Adipose tissue (tissue), 3 donors: Measurements from ENCODE around the gene SCAPER. TPM values are rescaled to one million over a fixed set of nuclear protein-coding genes. Genes with fewer than 3 reads are reported as not detected.
"Not testable (repeated sequence)": the region's sequence is repeated elsewhere in the genome, so short reads cannot be mapped to it uniquely, and the experiment has no call there.

Source experiments
- H3K27ac ChIP-seq: one replicate; pipeline ENCODE4 v1.5.1; 2013; ENCODE audit warnings: low read depth, low read length
- WGBS, 3 donors: extraction: QIAGEN DNeasy Blood & Tissue Kit; methylation state at CpG; one replicate each; pipeline ENCODE4 v1.1.7; 2013; 5-methylcytosine and 5-hydroxymethylcytosine counted together
- polyA plus RNA-seq, 3 donors: library from polyadenylated mRNA; stranded (reverse); fragments of 200-250 nt; gene quantifications; one replicate each; pipeline ENCODE4 v1.2.3, GENCODE V29; 2013
- donor health status: healthy with polysubstance abuse.
- donor health status: Bipolar disorder and iron deficiency.
- donor health status: healthy.

SCAPER gene
- polyA plus RNA-seq, 3 donors, result 5.4 to 9.6 (median 8.5) TPM

DNA sequence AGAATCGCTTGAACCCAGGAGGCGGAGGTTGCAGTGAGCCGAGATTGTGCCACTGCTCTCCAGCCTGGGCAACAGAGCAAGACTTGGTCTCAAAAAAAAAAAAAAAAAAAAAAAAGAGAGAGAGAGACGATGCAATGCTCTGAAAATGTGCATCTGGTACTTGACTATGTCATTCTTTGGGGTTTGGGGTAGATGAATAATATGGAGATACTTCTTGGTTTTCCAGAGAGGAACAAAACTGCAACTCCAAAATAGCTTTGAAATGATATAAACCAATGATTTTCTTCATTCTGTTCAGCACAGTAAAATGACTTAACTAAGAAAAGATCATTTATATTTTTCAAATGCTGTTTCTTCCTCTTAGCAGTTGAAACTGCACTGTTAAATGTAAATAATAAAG is 409.7 kb downstream of the SCAPER start:
- H3K27ac ChIP-seq, result no peak overlapping the region
- WGBS, 3 donors, result 79 to 94% (median 87%) methylated on average over 2 to 4 of the region's 4 CpGs

DNA sequence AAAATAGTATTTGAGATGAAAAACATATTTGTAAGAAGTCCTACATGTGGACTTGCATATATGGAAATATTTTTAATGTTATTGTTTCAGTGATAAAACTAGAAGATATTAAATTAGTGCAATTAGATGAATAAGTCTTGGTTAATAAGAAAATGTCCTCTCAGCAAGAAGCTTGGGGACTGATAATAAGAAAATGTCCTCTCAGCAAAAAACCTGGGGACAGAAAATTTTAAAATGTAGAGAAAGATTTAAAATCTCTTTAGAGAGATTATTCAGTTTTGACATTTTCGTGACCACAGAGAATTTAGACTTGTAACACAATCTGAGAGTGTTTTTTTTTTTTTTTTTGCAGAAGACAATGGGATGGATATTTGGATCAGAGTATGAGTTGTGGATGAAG is 412.6 kb downstream of the SCAPER start:
- no peak overlapping the region for H3K27ac ChIP-seq
- 93 to 97% (median 96%) methylated on average over 1 of the region's 1 CpG for WGBS, 3 donors

- WGBS, 3 donors, result 95 to 96% (median 95%) methylated on average over 2 of the region's 2 CpGs
- no peak overlapping the region for H3K27ac ChIP-seq
Observed at GRCh38 chr15:76483752-76484151, 421.4 kb downstream of the SCAPER start.

GRCh38 chr15:76483018-76483417 is 422.1 kb downstream of the SCAPER start:
- WGBS, 3 donors, result 34 to 98% (median 93%) methylated on average over 1 of the region's 1 CpG
- no peak overlapping the region for H3K27ac ChIP-seq

GRCh38 chr15:76480267-76480666 is 424.9 kb downstream of the SCAPER start:
- 96 to 100% (median 99%) methylated on average over 3 of the region's 3 CpGs for WGBS, 3 donors
- no peak overlapping the region for H3K27ac ChIP-seq

GRCh38 chr15:76470691-76471090 is 434.4 kb downstream of the SCAPER start:
- H3K27ac ChIP-seq, result no peak overlapping the region

- no peak overlapping the region for H3K27ac ChIP-seq
- 94 to 98% (median 94%) methylated on average over 2 of the region's 2 CpGs for WGBS, 3 donors
Observed at GRCh38 chr15:76468722-76469121, 436.4 kb downstream of the SCAPER start.

GRCh38 chr15:76467136-76467535 is 438.0 kb downstream of the SCAPER start:
- no peak overlapping the region for H3K27ac ChIP-seq
- WGBS, 3 donors, result 79 to 93% (median 83%) methylated on average over 1 of the region's 1 CpG

DNA sequence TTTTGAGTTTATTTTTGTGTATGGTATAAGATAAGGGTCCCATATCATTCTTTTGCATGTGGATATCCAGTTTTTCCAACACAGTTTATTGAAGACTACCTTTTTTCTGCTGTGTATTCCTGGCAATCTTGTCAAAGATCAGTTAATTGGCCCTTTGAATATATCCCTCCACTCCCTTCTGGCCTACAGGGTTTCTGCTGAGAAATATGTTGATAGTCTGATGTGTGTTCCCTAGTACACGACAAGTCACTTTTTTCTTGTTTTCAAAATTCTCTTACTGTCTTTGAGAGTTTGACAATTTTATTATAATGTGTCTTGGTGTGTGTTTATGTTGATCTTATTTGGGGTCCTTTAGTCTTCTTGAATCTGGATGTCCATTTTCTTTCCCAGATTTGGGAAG is 439.4 kb downstream of the SCAPER start:
- WGBS, 3 donors, result 97 to 100% (median 100%) methylated on average over 1 of the region's 1 CpG

DNA sequence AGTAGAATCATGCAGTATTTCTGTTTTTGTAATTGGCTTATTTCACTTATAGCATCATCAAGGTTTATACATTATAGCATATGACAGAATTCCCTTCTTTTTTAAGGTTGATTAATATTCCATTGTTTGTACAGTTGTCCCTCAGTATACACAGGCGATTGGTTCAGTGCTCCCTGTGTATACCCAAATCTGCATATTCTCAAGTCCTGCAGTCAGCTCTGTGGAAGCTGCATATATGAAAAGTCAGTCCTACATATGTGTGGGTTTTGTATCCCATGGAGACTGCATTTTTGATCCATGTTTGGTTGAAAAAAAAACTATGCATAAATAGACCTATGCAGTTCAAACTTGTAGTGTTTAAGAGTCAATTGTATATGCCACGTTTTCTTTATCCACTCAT is 440.9 kb downstream of the SCAPER start:
- WGBS, 3 donors, result 90 to 94% (median 94%) methylated on average over 2 of the region's 2 CpGs

More for the DNA sequence above, 439.4 kb downstream of the SCAPER start:
- no peak overlapping the region for H3K27ac ChIP-seq

DNA sequence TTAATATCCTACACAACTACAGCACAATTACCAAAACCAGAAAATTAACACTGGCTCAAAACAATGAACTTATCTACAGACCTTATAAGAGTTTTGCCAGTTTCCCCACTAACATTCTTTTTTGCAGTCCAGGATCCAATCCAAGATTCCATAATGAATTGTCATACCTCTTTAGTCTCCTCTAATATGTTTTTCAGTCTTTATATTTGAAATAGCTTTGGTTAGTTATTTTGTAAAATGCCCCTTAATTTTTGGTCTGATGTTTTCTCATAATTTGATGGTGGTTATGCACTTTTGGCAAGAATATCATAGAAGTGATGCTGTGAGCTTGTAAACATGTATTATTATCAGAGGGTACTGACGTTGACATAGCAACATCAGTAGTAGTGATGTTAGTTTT is 444.3 kb downstream of the SCAPER start:
- WGBS, 3 donors, result 88 to 96% (median 96%) methylated on average over 1 of the region's 1 CpG

More for the DNA sequence above, 440.9 kb downstream of the SCAPER start:
- H3K27ac ChIP-seq, result no peak overlapping the region

DNA sequence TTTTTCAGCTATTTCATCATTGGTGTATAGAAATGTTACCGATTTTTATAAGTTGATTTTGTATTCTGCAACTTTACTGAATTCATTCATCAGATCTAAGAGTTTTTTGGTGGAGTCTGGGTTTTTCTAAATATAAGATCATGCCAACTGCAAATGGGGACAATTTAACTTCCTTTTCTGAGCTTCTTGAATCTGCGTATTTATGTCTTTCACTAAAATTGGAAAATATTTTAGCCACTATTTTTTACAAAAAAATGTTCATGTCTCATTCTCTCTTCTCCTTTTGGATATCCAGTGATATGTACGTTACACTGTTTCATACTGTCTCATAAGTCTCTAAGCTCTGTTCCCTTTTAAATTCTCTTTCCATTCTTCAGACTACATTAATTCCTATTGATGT is 444.8 kb downstream of the SCAPER start:
- no peak overlapping the region for H3K27ac ChIP-seq
- WGBS, 3 donors, result 91 to 100% (median 97%) methylated on average over 3 of the region's 3 CpGs

More for the DNA sequence above, 444.3 kb downstream of the SCAPER start:
- no peak overlapping the region for H3K27ac ChIP-seq

- WGBS, 3 donors, result 51 to 67% (median 52%) methylated on average over 1 of the region's 1 CpG
- no peak overlapping the region for H3K27ac ChIP-seq
Observed at GRCh38 chr15:76451540-76451939, 453.6 kb downstream of the SCAPER start.

GRCh38 chr15:76449455-76449854 is 455.7 kb downstream of the SCAPER start:
- no peak overlapping the region for H3K27ac ChIP-seq
- 60 to 92% (median 73%) methylated on average over 1 of the region's 1 CpG for WGBS, 3 donors

GRCh38 chr15:76448755-76449154 is 456.4 kb downstream of the SCAPER start:
- H3K27ac ChIP-seq, result no peak overlapping the region
- 62 to 71% (median 65%) methylated on average over 2 of the region's 2 CpGs for WGBS, 3 donors

GRCh38 chr15:76447728-76448441 is 457.3 kb downstream of the SCAPER start:
- 78 to 98% (median 95%) methylated on average over 2 of the region's 2 CpGs for WGBS, 3 donors

DNA sequence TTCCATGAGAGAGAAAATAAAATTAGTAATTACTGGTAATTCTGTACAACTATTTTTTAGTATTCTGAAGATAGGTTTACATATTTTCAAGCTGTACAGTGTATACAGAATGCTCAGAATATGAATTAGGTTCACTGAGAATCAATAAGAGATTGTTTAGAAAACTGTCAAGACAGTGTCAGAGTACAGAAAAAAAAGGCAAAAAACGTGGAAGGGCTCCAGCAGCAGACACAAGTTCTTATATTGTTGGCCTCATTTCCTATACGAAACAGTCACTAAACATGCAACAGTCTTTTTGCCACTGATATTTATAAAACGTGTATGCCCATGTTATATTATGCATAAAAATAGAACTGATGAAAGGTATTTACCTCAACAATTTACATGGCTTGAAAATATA is 464.7 kb downstream of the SCAPER start:
- WGBS, 3 donors, result 67 to 79% (median 76%) methylated on average over 3 of the region's 3 CpGs
- H3K27ac ChIP-seq, result no peak overlapping the region

More at GRCh38 chr15:76447728-76448441, 457.3 kb downstream of the SCAPER start:
- no peak overlapping the region for H3K27ac ChIP-seq

DNA sequence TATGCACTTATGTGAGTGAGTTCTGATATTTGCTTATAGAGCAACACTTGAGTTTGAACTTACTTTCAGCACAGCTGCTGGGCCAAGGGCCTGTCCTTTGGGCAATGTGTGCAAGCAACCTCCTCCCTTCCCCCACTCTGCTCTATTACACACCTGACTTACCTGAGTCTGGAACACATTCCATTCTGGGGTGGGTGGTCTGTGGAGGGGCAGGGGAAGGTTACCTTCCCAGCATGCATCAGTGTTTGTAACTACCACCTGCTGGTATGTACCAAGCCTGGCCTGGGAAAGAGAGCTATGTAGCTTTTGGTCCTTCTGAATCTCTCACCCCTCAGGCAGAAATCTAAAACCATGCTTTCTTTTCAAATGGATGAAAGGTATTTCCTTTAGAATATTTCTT is 465.6 kb downstream of the SCAPER start:
- H3K27ac ChIP-seq, result no peak overlapping the region

DNA sequence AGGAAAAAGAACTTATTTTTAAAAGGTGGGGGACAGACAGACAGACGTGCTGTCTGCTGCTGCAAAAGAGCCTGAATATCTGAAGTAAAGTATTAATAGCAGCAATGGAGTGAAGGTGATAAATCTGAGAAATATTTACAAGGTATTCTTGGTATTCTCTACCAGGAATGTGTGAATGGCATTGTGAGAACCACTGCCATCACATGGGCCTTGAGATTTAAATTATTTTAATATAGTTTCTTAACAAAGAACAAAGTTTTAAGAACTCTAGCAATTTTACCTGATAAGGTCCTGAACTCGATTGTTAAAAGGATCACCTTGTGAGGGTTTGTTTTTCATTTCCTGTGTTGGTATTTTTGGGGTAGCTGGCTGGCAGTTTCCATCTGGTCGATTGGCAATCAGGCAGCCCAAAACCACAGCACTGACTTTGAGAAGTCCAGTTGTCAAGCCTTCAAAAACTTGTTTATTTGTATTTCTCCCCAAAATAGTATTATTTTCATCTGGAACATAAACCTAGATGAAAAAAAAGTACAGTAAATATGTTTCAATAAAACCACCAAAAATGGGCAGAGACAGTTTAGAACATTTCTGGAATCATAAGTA is 471.2 kb downstream of the SCAPER start:
- H3K27ac ChIP-seq, result no peak overlapping the region
- WGBS, 3 donors, result 29 to 48% (median 32%) methylated on average over 3 of the region's 3 CpGs

- not testable (repeated sequence) for H3K27ac ChIP-seq
- 65 to 100% (median 98%) methylated on average over 1 of the region's 1 CpG for WGBS, 3 donors
Observed at GRCh38 chr15:76433036-76433435, 472.1 kb downstream of the SCAPER start.
